HG02981 (cell line): ENCODE data around the gene ARL1.
"Not testable (repeated sequence)": the region's sequence is repeated elsewhere in the genome, so short reads cannot be mapped to it uniquely, and the experiment has no call there.

Source experiments
- ATAC-seq: cut with Tn5 transposase; IDR thresholded peaks from one replicate; pipeline ENCODE4 v1.9.1; 2021; ENCODE audit warnings: mild to moderate bottlenecking, moderate library complexity; ENCODE audit not compliant: unreplicated experiment

The ARL1 gene

DNA sequence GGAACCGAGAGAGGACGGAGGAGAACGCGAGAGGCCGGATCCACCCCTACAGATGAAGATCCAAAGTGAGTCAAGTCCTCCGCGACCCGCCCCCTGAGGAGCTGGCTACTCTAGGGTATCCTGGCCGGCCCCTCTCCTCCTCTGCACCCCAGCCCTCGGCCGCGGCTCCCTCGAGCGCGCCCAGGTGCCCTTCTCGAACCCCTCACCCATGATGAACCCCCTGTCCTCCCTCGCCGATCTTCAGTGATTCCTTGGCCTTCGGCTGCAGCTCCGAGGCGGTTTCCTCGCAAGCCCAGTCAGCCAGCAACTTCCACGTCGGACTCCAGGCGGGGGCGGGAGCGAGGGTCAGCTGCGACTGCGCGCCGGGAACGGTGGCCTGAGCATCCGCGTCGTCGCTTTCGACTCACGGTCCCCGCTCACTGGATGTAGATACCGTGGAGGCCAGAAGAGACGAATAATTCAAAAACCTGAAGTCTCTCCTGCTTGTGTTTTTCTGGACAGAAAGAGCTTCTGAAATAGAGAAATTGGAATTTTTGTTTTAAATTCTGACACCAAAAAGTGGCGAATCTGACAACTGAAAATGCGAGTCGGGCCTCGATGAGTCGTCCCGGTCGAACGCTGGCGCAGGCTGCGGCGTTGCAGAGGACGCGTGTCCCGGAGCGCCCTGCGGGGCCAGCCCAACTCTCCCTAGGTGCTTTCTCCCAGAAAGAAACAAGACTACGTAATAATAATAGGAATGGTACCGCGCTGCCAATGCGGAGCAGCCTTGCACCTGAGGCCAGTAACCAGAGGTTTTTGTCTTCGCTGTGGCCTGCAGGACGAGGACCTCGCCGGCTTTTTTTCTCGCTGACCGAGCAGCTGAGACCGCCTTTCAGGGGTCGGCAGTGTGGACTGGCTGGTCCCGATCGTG lies at the start of gene ARL1:
TSS of gene ARL1 (minus strand) at position 337 of the 910 bp plus-strand sequence. CDS start at position 210, 127 bp downstream.
- peak; percentile 72 for ATAC-seq

DNA sequence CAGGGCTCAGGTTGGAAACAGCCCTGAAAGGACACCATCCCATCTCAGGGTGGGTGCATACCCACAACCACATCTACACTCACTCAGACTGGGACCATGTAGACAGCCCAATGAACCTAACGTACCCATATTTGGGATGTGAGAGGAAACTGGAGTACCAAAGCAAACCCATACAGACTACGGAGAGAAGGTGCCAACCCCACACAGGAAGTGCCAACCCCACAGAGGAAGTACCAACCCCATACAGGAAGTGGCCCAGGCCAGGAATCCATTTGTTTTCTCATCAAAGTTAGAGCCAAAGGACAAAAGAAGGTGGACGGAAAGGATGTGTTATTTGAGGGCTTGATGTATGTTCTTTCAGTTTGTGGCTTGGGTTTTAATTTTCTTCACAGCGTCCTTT lies 48.1 kb upstream of the ARL1 start:
- ATAC-seq: no peak

DNA sequence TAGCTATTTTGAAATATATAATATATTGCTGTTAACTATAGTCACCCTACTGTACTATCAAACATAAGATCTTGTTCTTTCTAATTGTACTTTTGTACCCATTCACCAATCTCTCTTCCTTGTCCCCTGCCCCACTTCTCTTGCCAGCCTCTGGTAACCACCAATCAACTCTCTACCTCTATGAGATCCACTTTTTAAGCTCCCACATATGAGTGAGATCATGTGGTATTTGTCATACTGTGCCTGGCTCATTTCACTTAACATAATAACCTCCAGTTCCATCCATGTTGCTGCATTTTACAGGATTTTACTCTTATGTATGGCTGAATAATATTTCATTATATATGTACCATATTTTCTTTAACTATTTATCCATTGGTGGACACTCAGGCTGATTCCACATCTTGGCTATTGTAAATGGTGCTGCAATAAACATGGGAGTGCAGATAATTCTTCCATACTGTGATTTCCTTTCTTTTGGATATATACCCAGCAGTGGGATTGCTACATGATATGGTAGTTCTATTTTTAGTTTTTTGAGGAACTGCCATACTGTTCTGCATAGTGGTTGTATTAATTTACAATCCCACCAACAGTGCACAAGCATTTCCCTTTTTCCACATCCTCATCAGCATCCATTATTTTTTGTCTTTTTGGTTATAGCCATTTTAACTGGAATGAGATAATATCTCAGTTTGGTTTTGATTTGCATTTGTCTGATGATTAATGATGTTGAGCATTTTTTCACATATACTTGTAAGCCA lies 34.1 kb upstream of the ARL1 start:
- no peak for ATAC-seq

DNA sequence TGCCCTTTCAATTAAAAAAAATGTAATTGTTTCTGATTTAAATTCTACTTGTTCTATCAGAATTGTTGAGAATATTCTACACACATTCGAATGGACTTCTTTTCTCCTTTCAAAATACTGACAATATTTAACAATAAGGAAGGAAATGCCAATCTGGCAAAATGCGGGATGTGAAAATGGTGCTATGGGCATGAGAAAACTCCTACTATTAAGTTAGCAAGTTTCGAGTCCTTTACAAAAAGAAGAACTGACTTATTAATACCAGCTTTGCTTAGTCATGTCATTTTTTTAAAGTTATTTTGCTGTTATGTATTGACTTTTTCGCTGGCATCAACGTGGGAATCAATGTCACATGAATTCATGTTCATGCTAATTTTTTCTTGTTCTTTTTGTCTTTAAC lies 31.7 kb upstream of the ARL1 start:
- no peak for ATAC-seq

DNA sequence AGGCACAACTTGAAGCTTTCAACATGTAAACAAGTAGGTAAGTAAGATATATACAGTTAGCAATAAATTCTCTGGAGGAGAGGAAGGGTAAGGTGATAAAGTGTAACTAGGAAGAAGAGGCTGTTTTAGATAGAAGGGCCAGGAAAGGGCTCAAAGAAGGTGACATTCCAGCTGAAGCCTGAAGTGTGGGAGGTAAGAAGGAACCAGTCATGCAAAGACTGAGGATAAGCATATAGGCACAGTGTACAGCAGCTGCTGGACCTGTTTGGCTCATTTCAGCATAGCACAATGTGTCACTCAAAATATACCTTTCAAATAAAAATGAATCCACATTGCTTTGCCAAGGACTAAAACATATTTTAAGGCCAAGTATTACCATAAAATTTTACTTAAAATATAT lies 28.6 kb upstream of the ARL1 start:
- ATAC-seq: no peak

DNA sequence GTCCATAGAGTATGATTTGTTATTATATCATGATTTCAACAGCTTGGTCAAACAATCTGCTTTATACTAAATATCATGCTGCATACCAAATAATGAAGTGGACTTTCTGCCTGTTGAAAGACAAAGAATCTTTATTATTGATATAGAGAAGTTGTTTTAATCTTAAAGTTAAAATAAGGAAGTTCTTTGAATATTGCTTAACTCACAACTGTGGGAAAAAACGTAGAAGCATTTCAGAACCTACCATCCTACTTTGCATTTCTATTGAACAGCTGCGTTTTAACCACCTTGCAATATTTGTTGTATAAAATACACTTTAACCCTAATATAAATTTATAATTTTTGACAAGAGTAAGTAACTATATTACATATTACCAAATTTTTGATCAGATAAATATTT lies 22.9 kb upstream of the ARL1 start:
- no peak for ATAC-seq

DNA sequence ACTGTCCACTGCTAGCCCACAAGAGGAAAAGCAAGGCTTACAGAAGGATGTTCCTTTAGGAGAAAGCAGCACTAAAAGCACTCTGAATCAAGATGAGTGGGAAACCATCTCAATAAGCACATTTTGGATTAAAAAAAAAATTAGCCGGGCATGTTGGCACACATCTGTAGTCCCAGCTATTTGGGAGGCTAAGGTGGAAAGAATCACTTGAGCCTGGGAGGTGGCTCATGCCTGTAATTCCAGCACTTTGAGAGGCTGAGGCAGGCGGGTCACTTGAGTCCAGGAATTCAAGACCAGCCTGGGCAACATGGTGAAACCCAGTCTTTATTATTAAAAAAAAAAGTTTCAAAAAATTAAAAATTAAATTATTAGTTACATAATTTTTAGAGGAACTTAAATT lies 17.0 kb upstream of the ARL1 start:
- ATAC-seq: no peak

DNA sequence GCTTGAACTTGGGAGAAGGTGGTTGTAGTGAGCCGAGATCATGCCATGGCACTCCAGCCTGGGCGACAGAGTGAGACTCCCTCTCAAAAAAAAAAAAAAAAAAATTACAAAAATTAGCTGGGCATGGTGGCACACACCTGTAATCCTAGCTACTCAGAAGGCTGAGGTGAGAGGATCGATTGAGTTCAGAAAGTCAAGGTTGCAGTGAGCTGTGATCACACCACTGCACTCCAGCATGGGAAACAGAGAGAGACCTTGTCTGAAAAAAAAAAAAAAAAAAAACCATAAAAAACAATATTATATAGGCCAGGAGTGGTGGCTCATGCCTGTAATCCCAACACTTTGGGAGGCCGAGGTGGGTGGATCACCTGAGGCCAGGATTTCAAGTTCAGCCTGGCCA lies 14.5 kb upstream of the ARL1 start:
- not testable (repeated sequence) for ATAC-seq

DNA sequence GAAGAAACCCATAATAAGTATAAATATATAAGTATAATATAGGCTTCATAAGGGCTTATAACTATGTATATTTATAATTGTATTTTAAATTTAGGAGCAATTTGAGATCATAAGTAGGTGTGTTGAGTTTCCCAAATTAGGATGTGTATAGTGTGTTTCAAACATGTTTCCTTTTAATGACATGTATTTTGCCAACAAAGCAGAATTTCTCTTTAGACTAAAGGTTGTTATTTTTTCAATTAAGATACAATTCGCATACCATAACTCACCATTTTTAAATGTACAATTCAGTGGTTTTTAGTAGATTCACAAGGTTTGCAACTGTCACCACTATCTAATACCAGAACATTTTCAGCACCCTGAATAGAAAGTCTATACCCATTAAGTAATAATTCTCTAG lies 7.7 kb upstream of the ARL1 start:
- ATAC-seq: no peak

DNA sequence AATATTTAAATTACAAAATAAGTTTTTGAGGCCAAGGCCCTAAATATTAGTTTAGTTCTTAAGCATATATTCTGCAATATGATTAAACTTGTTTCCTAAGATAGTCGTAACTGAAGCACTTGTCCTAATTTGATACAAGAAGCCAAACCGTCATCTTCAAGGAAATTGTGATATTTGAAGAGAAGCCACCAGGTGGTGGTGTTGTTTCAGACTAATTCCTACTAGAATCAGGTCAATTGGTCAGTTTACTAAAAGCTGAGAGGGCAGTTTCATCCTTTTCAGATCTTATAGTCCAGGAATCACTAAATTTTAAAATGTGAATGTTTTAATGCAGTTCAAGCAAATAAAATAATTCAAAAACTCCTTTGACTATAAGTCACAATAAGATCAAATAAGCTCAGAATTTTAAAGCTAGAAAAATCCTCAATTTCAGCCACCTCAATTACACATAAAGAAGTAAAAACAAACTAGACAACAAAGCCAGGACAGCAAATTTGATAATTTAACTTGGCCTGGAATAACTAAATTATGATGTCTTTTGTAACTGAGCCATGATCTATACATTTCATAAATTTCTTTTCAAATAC lies 7.1 kb upstream of the ARL1 start:
- ATAC-seq: no peak

DNA sequence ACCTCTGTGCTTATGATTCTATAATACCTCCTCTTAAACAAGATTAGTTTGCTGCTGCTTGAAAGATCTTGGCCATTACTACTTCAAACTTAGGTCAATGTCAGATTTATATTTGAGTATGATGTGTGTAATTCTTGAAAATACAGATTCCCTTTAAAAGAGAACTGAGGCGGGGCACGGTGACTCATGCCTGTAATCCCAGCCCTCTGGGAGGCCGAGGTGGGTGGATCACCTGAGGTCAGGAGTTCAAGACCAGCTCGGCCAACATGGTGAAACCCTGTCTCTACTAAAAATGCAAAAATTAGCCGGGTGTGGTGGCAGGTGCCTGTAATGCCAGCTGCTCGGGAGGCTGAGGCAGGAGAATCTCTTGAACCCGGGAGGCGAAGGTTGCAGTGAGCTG lies 2.6 kb upstream of the ARL1 start:
- not testable (repeated sequence) for ATAC-seq

DNA sequence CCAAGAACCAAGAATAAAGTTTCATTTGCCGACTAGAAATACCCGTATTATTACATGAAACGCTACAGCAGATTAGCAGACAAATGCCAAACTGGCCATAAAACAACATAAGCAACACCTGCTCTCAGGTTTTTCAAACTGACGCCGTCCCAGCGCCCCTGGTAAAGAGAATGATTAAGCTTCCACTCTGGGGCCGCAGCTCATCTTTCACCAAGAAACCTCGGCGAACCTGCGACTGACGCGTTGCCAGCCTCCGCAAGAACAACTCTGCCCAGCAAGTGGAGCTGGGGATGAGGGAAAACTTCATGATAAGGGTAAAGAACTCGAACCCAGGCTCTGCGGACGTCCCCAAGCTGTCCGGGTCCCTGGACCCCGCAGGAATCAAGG lies 530 bp downstream of the ARL1 start:
- ATAC-seq: peak; percentile 38

DNA sequence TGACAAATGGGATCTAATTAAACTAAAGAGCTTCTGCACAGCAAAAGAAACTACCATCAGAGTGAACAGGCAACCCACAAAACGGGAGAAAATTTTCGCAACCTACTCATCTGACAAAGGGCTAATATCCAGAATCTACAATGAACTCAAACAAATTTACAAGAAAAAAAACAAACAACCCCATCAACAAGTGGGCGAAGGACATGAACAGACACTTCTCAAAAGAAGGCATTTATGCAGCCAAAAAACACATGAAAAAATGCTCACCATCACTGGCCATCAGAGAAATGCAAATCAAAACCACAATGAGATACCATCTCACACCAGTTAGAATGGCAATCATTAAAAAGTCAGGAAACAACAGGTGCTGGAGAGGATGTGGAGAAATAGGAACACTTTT lies 16.4 kb downstream of the ARL1 start:
- not testable (repeated sequence) for ATAC-seq

DNA sequence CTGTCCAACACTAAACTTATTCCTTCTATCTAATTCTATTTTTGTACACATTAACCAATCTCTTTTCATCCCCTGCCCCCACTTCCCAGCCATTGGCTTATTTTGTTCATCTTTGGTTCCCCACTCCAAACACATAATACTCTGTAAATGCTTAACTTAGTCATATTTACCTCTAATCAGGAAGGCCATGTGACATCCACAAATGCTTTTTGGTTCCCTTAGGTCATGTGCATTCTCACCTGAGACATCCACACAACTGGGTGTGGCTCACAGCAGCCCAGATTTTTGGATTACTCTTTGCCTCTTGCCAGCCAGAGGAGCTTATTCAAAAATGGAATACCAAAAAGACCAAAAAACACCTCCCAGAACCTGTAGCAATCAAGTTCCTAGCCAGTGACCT lies 28.4 kb downstream of the ARL1 start:
- no peak for ATAC-seq

DNA sequence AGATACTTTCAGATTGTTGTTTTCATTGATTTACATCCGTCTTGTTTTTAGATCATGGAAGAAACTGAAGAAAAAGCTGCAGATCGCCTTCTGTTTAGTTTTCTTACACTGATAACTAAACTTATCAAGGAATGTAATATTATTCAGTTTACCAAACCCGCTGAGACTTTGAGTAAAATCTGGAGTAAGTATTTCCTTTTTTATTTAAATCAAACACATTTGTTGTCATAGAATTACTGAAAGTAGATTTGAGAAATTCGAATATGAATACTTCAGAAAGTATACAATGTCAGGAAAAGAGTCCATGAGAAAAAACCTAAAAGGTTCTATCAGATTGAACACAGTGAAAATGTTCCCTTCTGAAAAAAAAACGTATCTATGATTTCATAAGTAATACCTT lies 32.0 kb downstream of the ARL1 start:
- no peak for ATAC-seq

DNA sequence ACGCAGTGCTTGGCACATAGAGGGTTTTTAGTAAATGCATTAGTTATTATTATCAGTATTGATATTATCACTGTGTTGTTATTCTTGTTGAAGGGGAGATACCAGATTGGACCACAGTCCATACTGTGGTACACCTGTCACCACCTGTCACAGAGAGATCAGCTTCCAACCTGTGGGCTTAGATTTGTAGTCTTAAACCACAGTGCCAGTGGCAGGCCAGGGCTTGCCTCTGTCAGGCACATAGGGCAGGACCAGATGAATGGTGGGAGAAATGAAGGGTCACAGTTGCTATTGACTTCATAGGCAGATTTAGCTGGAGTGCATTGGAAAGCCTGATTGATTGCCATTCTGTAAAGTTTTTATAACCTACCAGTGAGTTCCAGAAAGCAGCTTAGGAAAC lies 35.1 kb downstream of the ARL1 start:
- no peak for ATAC-seq

DNA sequence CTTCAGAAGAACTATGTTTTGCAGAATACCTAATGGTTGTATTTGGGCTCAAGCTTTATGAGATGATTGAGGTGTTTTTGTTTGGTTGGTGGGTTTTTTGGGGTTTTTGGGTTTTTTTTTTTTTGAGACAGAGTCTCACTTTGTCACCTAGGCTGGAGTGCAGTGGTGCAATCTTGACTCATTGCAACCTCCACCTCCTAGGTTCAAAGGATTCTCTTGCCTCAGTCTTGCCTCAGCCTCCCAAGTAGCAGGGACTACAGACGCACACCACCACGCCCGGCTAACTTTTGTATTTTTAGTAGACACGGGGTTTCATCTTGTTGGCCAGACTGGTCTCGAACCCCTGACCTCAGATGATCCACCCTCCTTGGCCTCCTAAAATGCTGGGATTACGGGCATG lies 39.6 kb downstream of the ARL1 start:
- no peak for ATAC-seq

DNA sequence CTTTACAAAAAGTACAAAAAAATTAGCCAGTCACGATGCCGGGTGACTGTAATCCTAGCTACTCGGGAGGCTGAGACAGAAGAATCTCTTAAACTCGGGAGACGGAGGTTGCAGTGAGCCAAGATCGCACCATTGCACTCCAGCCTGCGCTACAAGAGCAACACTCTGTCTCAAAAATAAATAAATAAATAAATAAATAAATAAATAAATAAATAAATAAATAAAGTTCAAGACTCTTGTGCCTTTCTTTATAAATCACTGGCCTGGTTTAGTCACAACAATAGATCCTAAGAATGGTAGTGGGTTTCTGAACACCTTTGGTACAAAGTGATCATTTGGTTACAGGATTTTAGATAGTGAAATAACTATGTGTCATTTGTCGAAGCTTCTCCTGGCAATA lies 46.1 kb downstream of the ARL1 start:
- no peak for ATAC-seq

DNA sequence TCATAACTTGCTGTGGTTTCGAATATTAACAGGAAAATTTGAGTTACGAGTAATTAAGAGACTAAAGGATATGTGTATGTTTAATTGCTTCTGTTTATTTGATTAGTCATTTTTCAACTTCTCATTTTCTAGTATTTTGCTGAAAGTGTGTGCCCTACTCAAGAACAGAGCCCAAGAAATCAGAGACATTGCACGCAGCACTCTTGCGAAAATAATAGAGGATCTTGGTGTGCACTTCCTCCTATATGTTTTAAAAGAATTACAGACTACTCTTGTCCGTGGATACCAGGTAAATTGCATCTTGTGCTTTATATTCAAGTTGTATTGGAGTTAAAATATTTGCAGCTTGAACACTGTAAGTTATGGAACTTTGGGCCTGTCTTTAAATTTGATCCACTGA lies 50.8 kb downstream of the ARL1 start:
- ATAC-seq: no peak

DNA sequence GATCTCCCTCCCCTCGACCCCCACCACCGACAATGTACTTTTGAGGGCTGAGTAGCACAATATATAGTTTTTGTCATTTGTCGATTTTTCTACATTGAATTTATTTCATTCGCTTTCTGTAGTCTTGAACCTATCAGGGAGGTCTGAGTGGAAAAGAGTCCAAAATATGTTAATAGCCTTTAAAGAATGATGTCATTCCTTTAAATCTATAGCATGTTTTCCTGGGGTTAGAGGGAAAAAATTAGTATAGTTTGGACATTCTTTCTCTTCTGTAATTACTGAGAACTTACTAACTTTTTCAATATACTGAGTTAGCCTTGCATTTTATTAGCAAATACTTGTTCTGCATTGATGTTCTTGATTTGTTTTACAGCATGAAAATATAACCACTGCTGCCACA lies 55.9 kb downstream of the ARL1 start:
- ATAC-seq: no peak

DNA sequence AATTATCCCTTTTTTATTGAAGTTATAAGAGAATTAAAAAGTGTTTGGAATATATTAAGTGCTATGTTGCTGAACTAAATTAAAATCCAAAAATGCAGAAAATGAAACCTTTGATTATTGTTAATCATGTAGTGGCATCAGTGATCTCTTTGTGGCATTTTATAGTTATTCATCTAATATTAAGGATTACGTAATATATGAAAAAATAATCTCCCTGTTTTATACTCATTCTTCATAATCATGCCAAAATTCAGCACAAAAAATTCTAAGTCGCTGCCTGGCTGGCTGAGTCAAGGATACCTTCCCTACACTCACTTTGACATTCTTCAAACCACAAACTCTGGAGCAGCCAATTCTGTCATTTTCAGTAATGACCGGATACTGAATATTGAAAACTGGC lies 63.7 kb downstream of the ARL1 start:
- ATAC-seq: no peak
